Gastrocnemius medialis (tissue), 4 donors: ENCODE results near the gene CSTF2T.

Experiments
- CTCF ChIP-seq, 5 experiments: fragments of 450-650 bp in 3 of 5; fragments of 200-600 bp in 2 of 5; sonication (generic) in 2 of 5; IDR thresholded peaks in 4 of 5; conservative IDR thresholded peaks in 1 of 5; 1 replicate in 4 of 5; 2 replicates in 1 of 5; pipeline ENCODE4 v1.5.1; 2016 to 2019; ENCODE audit warnings: antibody characterized with exemption in 5 of 5, mild to moderate bottlenecking in 3 of 5, moderate library complexity in 3 of 5
- POLR2A ChIP-seq, 2 donors: fragments of 450-650 bp; IDR thresholded peaks; one replicate each; pipeline ENCODE4 v1.6.1; 2017; ENCODE audit warnings: antibody characterized with exemption in 2 of 2, mild to moderate bottlenecking in 2 of 2, moderate library complexity in 2 of 2

- TF ChIP-seq CTCF (IDR thresholded peaks at IDR 0.05 in 4 of 5, conservative IDR thresholded peaks at IDR 0.05 in 1 of 5): no peak
- no peak for TF ChIP-seq POLR2A (IDR thresholded peaks at IDR 0.05)
Observed at GRCh38 chr10:51663086-51663485, 36.3 kb downstream of the CSTF2T start.
